ENCODE results near the gene WDR35.

GRCh38 chr2:19882286-19882685 is 107.6 kb downstream of the WDR35 start:
- TF ChIP-seq, protein P1, sequence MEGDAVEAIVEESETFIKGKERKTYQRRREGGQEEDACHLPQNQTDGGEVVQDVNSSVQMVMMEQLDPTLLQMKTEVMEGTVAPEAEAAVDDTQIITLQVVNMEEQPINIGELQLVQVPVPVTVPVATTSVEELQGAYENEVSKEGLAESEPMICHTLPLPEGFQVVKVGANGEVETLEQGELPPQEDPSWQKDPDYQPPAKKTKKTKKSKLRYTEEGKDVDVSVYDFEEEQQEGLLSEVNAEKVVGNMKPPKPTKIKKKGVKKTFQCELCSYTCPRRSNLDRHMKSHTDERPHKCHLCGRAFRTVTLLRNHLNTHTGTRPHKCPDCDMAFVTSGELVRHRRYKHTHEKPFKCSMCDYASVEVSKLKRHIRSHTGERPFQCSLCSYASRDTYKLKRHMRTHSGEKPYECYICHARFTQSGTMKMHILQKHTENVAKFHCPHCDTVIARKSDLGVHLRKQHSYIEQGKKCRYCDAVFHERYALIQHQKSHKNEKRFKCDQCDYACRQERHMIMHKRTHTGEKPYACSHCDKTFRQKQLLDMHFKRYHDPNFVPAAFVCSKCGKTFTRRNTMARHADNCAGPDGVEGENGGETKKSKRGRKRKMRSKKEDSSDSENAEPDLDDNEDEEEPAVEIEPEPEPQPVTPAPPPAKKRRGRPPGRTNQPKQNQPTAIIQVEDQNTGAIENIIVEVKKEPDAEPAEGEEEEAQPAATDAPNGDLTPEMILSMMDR (IDR thresholded peaks at IDR 0.05), result no peak
- TF ChIP-seq POLR2A (IDR thresholded peaks at IDR 0.05), result no peak

All from breast epithelium (tissue), 3 donors.